Upper lobe of left lung (tissue), 4 donors: ENCODE data around the gene KLHL9.

Experiments used
- EP300 ChIP-seq, 4 donors: sonication (generic); formaldehyde crosslinking; IDR thresholded peaks; one replicate each; pipeline ENCODE4 v1.5.1; 2017; ENCODE audit warnings: antibody characterized with exemption in 4 of 4, control low read depth in 2 of 4
- POLR2A ChIP-seq, 4 donors: fragments of 450-650 bp; IDR thresholded peaks; one replicate each; pipeline ENCODE4 v1.5.1; 2016 to 2017; ENCODE audit warnings: antibody characterized with exemption in 4 of 4, mild to moderate bottlenecking in 2 of 4
- POLR2AphosphoS5 ChIP-seq, 2 donors: sonication (generic); formaldehyde crosslinking; IDR thresholded peaks; one replicate each; pipeline ENCODE4 v1.5.1; 2017; ENCODE audit warnings: antibody characterized with exemption in 2 of 2
- TF ChIP-seq, protein P1 (sequence below), 6 experiments: fragments of 450-650 bp in 4 of 6; fragments of 200-600 bp in 2 of 6; sonication (generic) in 2 of 6; IDR thresholded peaks; one replicate each; pipeline ENCODE4 v1.5.1; 2016 to 2019; ENCODE audit warnings: antibody characterized with exemption in 6 of 6

DNA sequence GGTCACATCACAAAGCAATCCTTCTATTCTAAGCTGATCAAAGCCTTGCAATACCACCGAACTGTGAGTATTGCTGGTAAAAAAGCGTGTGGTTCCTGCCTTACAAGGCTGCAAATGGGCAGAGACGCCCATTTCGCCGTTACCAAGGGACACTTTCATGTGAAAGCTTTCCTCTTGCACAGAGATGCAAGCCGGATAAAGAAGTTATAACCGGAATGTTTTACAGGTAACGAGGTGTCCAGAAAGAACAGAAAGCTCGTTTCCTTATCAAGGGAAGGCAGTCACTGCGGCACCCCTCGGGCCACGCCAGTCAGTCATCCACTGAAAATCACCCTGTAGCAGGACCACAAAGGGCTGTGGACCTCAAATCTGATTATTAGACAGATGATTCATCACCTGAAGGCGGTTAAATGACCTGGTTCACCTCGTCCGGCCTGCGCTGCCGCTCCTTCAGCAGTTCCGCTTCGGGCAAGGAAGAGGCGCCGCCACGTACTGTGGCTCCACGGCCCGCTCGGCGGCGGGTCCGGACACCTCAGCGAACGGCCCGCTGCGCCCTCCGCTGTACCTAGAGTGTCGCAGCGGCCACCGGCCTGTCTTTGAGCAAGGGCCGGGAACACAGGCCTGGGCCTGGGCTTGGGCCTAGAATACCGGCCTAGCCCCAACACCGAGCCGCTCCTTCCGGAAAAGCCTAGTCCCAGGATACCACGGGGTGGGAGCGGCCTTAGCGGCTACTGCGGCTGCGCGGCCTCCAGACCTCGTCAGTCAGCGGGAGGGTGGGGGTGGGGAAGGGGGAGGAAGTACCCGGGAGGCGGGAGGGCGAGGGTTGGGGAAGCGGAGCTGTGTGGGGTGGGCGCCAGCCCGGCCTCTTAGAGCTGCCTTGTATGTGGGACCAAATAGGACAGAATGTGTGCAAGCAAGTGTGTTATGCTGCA, at the start of gene KLHL9:
- TF ChIP-seq POLR2A (IDR thresholded peaks at IDR 0.05) (peak in 2 of 4 donors; percentile 63 to 80), EP300 (IDR thresholded peaks at IDR 0.05) (no peak), POLR2AphosphoS5 (IDR thresholded peaks at IDR 0.05) (peak; percentile 83 to 86)
- TF ChIP-seq, protein P1, sequence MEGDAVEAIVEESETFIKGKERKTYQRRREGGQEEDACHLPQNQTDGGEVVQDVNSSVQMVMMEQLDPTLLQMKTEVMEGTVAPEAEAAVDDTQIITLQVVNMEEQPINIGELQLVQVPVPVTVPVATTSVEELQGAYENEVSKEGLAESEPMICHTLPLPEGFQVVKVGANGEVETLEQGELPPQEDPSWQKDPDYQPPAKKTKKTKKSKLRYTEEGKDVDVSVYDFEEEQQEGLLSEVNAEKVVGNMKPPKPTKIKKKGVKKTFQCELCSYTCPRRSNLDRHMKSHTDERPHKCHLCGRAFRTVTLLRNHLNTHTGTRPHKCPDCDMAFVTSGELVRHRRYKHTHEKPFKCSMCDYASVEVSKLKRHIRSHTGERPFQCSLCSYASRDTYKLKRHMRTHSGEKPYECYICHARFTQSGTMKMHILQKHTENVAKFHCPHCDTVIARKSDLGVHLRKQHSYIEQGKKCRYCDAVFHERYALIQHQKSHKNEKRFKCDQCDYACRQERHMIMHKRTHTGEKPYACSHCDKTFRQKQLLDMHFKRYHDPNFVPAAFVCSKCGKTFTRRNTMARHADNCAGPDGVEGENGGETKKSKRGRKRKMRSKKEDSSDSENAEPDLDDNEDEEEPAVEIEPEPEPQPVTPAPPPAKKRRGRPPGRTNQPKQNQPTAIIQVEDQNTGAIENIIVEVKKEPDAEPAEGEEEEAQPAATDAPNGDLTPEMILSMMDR (IDR thresholded peaks at IDR 0.05) = peak in 1 of 6 experiments; percentile 26
